ENCODE measurements around the gene CROCC2.

The CROCC2 gene

DNA sequence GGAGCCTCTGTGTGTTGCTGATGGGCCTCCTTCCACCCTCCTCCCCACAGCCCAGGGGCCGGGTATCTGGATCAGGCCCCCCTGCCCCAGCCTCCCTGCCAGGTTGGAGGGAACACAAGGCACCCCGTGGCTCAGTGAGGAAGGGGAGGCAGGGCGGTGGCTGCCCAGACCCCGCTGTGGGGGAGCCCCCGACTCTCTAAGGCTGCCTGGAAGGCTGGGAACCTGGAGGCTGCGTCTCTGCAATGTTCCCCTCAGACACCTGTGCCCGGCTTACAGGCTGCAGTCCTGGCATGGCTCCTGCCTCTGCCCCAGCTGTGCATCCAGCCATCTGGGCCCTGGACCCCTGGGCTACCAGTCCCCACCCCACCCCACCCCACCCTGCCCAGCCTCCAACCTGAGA is 9.7 kb upstream of the CROCC2 start:
- TF ChIP-seq, protein P1, sequence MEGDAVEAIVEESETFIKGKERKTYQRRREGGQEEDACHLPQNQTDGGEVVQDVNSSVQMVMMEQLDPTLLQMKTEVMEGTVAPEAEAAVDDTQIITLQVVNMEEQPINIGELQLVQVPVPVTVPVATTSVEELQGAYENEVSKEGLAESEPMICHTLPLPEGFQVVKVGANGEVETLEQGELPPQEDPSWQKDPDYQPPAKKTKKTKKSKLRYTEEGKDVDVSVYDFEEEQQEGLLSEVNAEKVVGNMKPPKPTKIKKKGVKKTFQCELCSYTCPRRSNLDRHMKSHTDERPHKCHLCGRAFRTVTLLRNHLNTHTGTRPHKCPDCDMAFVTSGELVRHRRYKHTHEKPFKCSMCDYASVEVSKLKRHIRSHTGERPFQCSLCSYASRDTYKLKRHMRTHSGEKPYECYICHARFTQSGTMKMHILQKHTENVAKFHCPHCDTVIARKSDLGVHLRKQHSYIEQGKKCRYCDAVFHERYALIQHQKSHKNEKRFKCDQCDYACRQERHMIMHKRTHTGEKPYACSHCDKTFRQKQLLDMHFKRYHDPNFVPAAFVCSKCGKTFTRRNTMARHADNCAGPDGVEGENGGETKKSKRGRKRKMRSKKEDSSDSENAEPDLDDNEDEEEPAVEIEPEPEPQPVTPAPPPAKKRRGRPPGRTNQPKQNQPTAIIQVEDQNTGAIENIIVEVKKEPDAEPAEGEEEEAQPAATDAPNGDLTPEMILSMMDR (IDR thresholded peaks at IDR 0.05), result no peak

DNA sequence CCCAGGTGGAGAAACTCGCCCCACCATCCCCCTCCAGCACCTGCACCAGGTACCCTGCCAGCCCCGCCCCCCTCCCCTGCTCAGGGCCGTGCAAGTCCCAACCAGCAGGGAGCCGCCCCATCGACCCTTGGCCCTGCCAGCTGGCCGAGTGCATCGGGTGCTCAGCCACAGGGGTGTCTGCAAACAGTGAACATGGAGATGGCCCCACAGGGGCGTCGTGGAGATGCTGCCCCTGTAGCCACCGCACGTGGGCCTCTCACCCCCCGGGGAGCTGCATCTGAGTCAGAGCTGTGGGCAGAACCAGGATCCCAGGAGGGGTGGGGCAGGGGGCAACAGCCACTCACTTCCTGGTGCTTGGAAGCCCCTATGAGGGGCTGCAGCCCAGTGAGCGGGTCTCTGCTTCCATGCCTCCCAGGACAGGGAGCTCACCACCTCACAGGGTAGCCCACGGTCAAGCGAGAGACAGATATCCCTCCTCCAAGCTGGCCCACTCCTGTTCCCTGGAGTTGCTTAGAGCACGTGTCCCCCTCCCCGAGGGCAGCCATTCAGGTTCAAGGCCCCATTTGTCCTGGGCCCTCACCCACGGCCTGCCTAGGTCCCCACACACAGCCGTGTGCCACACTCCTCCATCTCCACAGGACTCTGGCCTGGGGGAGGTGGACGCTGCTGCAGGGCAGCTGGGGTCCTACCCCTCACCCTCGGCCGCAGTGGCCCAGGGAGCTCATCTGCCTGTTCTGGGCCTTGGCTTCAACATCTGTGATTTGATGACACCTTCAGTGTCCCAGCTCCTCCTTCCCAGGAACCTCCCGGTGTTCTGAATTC is 9.1 kb upstream of the CROCC2 start:
- TF ChIP-seq, protein P1 (IDR thresholded peaks at IDR 0.05), result no peak

DNA sequence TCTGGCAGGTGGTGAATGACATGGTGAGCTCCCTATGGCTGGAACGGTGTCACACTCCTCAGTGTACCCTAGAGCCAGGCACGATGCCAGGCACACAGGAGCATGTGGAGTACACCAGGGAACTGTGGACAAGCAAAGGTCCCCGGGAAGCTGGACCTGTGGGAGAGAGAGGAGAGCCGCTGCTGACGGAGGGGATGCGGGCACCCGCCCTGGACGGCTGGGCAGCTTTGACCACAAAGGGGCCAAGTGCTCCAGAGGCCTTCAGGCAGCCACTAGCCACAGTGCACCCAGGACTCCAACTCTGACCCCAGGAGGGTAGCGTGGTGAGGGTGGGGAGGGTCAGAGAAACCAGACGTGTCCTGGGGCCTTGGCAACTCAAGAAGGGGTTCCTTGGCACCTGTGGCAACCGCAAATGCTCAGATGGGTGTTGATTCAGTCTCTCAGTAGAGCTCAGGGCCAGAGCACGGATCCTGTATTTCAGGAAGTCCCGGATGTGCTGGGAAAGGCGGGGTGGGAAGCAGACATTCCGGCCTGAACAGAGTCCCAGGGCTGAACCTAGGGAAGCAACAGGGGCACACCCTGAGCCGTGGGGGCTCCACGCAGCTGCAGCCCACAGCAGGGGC is 7.9 kb upstream of the CROCC2 start:
- TF ChIP-seq, protein P1 (IDR thresholded peaks at IDR 0.05), result no peak

DNA sequence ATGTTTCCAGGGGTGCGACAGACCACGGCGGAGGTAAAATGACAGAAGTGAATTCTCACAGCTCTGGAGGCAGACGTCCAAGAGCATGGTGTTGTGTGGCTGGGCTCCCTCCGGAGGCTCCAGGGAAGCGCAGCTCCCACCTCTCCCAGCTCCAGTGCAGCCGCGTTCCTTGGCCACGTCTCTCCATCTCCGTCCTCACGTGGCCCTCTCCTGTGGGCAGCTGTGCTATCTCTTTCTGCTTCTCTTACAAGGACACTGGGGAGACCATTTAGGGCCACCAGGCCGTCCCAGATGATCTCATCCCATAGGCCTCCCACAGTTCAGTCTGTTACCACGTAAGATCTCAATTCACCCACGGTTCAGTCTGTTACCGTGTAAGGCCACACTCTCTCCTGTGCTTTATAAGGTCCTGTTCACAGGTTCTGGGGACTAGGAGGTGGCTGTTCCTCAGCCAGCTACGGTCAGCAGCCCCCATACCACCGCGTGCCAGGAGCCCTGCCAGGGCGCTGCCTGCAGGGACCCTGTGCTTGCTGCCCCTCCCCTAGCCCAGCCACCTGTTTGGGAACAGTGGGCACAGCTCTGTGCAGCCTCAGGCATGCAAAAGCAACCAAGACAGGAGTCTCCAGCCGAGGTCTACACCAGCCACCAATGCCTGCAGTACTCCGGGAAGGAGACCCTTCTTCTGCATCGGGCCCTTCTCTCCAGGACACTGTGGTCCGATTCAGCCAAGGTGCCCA is 7.2 kb upstream of the CROCC2 start:
- TF ChIP-seq, protein P1 (IDR thresholded peaks at IDR 0.05), result no peak

- TF ChIP-seq, protein P1 (IDR thresholded peaks at IDR 0.05), result no peak
Measured at GRCh38 chr2:240899468-240899865, 6.7 kb upstream of the CROCC2 start.

- TF ChIP-seq, protein P1 (IDR thresholded peaks at IDR 0.05), result no peak
Measured at GRCh38 chr2:240900141-240900860, 5.8 kb upstream of the CROCC2 start.

GRCh38 chr2:240901986-240902614 is 4.0 kb upstream of the CROCC2 start:
- TF ChIP-seq, protein P1 (IDR thresholded peaks at IDR 0.05), result no peak

All from LNCAP (cell line).